Endothelial cell (in vitro differentiated cells): Measurements from ENCODE around the gene ARMC5. TPM values are rescaled to one million over a fixed set of nuclear protein-coding genes. Genes with fewer than 3 reads are reported as not detected.

Source experiments
- DNase-seq: peaks from one replicate; pipeline ENCODE4 v3.0.0; 2021; ENCODE audit warnings: low spot score
- H3K27ac Mint-ChIP-seq: one replicate; pipeline ENCODE4 v1.8.0; 2021; ENCODE audit warnings: mixed read lengths, inconsistent platforms; ENCODE audit not compliant: unreplicated experiment
- H3K27me3 Mint-ChIP-seq: one replicate; pipeline ENCODE4 v1.8.0; 2021; ENCODE audit warnings: mild to moderate bottlenecking, moderate library complexity, mixed read lengths, inconsistent platforms; ENCODE audit not compliant: unreplicated experiment
- H3K36me3 Mint-ChIP-seq: one replicate; pipeline ENCODE4 v1.8.0; 2021; ENCODE audit warnings: mild to moderate bottlenecking, low read depth, mixed read lengths, inconsistent platforms; ENCODE audit not compliant: unreplicated experiment
- H3K4me1 Mint-ChIP-seq: one replicate; pipeline ENCODE4 v1.8.0; 2021; ENCODE audit warnings: mild to moderate bottlenecking, mixed read lengths, inconsistent platforms; ENCODE audit not compliant: unreplicated experiment
- H3K4me3 Mint-ChIP-seq: one replicate; pipeline ENCODE4 v1.8.0; 2021; ENCODE audit warnings: mild to moderate bottlenecking, mixed read lengths, inconsistent platforms; ENCODE audit not compliant: unreplicated experiment
- H3K9me3 Mint-ChIP-seq: one replicate; pipeline ENCODE4 v1.8.0; 2021; ENCODE audit warnings: mixed read lengths, inconsistent platforms; ENCODE audit not compliant: unreplicated experiment
- CTCF ChIP-seq: fragments of 200-600 bp; sonication (generic); IDR thresholded peaks from one replicate; pipeline ENCODE4 v1.5.0; 2021; ENCODE audit warnings: antibody characterized with exemption; ENCODE audit not compliant: unreplicated experiment
- total RNA-seq: library from RNA; stranded (reverse); fragmentation: NEBNext Ultra II Directional; extraction: Animal tissue kit (Norgen Biotek cat#: 25700); gene quantifications from one replicate; pipeline ENCODE4 v1.2.1, GENCODE V29; 2021; ENCODE audit not compliant: unreplicated experiment

Gene ARMC5
- total RNA-seq, 1 donor from 2014 or later: 15.9 TPM

- Mint-ChIP-seq H3K9me3 (no peaks in the 10 kb centered on the region), H3K27me3 (peaks cover 13% of the 10 kb centered on the region)
- DNase-seq: no peak
Observed at GRCh38 chr16:31471875-31472708, 12.8 kb downstream of the ARMC5 start, which contains the start of gene TGFB1I1. Gene TGFB1I1 (plus strand): TSS chr16:31472152. CDS start chr16:31472189, 37 bp downstream.

GRCh38 chr16:31472709-31473203 is 13.5 kb downstream of the ARMC5 start:
- peaks cover 10% of the 10 kb centered on the region for H3K4me1 Mint-ChIP-seq
- H3K4me3 Mint-ChIP-seq: peak overlapping the region; percentile 88
- peak; percentile 64 for DNase-seq
- H3K9me3 Mint-ChIP-seq: no peaks in the 10 kb centered on the region
- peak overlapping the region; percentile 48 for H3K27ac Mint-ChIP-seq
- peak; percentile 77 for TF ChIP-seq CTCF
- H3K36me3 Mint-ChIP-seq: peaks cover 26% of the 10 kb centered on the region
- peaks cover 14% of the 10 kb centered on the region for H3K27me3 Mint-ChIP-seq

More at GRCh38 chr16:31471875-31472708, 12.8 kb downstream of the ARMC5 start, which contains the start of gene TGFB1I1:
- TF ChIP-seq CTCF: no peak
- Mint-ChIP-seq H3K27ac (peak within 1 kb of the TSS; percentile 72), H3K36me3 (peaks cover 27% of the 10 kb centered on the region), H3K4me3 (peak within 1 kb of the TSS; percentile 88), H3K4me1 (peaks cover 10% of the 10 kb centered on the region)

GRCh38 chr16:31473264-31473984 is 14.1 kb downstream of the ARMC5 start:
- H3K9me3 Mint-ChIP-seq: no peaks in the 10 kb centered on the region
- peaks cover 14% of the 10 kb centered on the region for H3K4me1 Mint-ChIP-seq
- H3K4me3 Mint-ChIP-seq: peak overlapping the region; percentile 88
- H3K27ac Mint-ChIP-seq: no peak overlapping the region
- peaks cover 17% of the 10 kb centered on the region for H3K27me3 Mint-ChIP-seq
- peaks cover 24% of the 10 kb centered on the region for H3K36me3 Mint-ChIP-seq
- DNase-seq: no peak
- no peak for TF ChIP-seq CTCF

- Mint-ChIP-seq H3K27ac (no peak overlapping the region), H3K9me3 (no peaks in the 10 kb centered on the region), H3K4me1 (peaks cover 14% of the 10 kb centered on the region), H3K27me3 (peaks cover 19% of the 10 kb centered on the region), H3K36me3 (peaks cover 24% of the 10 kb centered on the region), H3K4me3 (no peak overlapping the region)
- TF ChIP-seq CTCF: no peak
- no peak for DNase-seq
Observed at GRCh38 chr16:31474173-31474714, 14.9 kb downstream of the ARMC5 start.
